PFSK-1 (cell line): ENCODE measurements around the gene C18orf63.

ENCODE experiments used
- FOXP2 ChIP-seq: optimal IDR thresholded peaks from 2 replicates; pipeline ENCODE3; 2011; ENCODE audit warnings: borderline replicate concordance, control low read depth, inconsistent platforms; ENCODE audit not compliant: insufficient read depth; ENCODE audit errors: extremely low read length, extremely low read depth
- POLR2AphosphoS5 ChIP-seq: IDR thresholded peaks from 2 replicates; pipeline ENCODE4 v1.6.1; 2012; ENCODE audit warnings: low read depth, mild to moderate bottlenecking, control low read depth, low read length, moderate library complexity
- SIN3A ChIP-seq: IDR thresholded peaks from 2 replicates; pipeline ENCODE4 v1.6.1; 2012; ENCODE audit warnings: mild to moderate bottlenecking, low read length, moderate library complexity, borderline replicate concordance; ENCODE audit not compliant: insufficient read depth
- TAF1 ChIP-seq: IDR thresholded peaks from 2 replicates; pipeline ENCODE4 v1.6.1; 2012; ENCODE audit warnings: low read length, control low read depth, borderline replicate concordance; ENCODE audit not compliant: insufficient read depth
- TF ChIP-seq, protein P1 (sequence below), 2 experiments: IDR thresholded peaks; 2 replicates each; pipeline versions ENCODE4 v1.6.1 to v1.8.0; 2011 to 2012; ENCODE audit warnings: low read depth in 2 of 2, low read length in 2 of 2, control low read depth in 1 of 2, inconsistent platforms in 1 of 2, mild to moderate bottlenecking in 1 of 2, moderate library complexity in 1 of 2; ENCODE audit not compliant: insufficient read depth in 1 of 2

C18orf63 gene

DNA sequence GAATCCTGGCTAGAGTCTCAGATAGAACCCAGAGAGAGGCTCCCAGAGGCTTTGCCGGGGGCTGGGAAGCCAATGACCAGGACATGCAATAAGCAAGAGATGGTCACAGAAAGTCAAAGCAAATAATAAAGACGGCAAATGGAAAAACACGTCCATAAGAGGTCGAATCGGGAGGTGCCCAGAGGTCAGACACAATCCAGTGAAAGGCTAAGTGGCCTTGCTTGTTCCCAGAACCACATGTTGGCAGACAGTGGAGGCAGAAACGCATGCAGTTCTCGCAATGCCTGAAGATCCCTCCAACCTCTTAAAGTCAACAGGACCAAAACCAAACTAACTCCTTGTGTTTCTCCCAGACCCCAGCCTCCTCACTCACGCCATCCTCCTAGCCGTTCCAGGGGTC, 26.9 kb upstream of the C18orf63 start:
- TF ChIP-seq FOXP2 = no peak

DNA sequence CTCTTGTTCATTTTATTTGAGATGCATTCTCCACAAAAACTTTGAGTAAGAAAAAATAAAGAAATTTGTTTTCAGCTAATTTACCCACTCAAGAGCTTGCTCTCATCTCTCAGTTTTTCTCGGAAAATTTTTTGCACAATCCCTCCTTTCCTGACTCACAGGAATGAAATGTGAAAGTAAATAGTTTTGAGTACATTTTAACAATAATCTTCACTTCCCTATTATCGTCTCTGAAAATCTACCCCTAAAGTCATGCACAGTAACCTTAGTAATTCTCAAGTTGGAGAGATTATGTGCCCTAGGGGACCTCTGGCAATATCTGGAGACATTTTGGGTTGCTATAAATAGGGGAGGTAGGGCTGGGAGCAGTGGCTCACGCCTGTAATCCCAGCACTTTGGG, 26.5 kb upstream of the C18orf63 start:
- TF ChIP-seq FOXP2 (no peak), TAF1 (no peak), POLR2AphosphoS5 (no peak), SIN3A (no peak)
- TF ChIP-seq, protein P1, sequence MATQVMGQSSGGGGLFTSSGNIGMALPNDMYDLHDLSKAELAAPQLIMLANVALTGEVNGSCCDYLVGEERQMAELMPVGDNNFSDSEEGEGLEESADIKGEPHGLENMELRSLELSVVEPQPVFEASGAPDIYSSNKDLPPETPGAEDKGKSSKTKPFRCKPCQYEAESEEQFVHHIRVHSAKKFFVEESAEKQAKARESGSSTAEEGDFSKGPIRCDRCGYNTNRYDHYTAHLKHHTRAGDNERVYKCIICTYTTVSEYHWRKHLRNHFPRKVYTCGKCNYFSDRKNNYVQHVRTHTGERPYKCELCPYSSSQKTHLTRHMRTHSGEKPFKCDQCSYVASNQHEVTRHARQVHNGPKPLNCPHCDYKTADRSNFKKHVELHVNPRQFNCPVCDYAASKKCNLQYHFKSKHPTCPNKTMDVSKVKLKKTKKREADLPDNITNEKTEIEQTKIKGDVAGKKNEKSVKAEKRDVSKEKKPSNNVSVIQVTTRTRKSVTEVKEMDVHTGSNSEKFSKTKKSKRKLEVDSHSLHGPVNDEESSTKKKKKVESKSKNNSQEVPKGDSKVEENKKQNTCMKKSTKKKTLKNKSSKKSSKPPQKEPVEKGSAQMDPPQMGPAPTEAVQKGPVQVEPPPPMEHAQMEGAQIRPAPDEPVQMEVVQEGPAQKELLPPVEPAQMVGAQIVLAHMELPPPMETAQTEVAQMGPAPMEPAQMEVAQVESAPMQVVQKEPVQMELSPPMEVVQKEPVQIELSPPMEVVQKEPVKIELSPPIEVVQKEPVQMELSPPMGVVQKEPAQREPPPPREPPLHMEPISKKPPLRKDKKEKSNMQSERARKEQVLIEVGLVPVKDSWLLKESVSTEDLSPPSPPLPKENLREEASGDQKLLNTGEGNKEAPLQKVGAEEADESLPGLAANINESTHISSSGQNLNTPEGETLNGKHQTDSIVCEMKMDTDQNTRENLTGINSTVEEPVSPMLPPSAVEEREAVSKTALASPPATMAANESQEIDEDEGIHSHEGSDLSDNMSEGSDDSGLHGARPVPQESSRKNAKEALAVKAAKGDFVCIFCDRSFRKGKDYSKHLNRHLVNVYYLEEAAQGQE (IDR thresholded peaks at IDR 0.05; ENCODE audit: insufficient read depth in 1 of 2, low read depth in 2 of 2, low read length in 2 of 2) = no peak

DNA sequence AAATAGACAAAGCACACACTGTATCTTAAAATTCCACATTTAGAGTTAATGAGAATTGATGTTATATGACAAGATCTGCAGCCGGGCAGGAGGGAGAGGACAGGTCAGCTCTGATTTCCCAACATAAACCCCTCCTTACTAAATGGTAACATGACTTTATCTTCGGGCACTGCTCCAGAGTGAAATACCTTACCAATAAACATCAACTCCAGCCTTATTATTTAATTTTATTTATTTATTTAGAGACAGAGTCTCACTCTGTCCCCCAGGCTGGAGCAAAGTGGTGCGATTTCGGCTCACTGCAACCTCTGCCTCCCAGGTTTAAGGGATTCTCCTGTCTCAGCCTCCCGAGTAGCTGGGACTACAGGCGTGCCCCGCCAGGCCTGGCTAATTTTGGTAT, 25.6 kb upstream of the C18orf63 start:
- TF ChIP-seq SIN3A = no peak
- TF ChIP-seq FOXP2 = no peak
- no peak for TF ChIP-seq TAF1
- TF ChIP-seq POLR2AphosphoS5 = no peak
- TF ChIP-seq, protein P1 (IDR thresholded peaks at IDR 0.05; ENCODE audit: insufficient read depth in 1 of 2, low read depth in 2 of 2, low read length in 2 of 2) = no peak

DNA sequence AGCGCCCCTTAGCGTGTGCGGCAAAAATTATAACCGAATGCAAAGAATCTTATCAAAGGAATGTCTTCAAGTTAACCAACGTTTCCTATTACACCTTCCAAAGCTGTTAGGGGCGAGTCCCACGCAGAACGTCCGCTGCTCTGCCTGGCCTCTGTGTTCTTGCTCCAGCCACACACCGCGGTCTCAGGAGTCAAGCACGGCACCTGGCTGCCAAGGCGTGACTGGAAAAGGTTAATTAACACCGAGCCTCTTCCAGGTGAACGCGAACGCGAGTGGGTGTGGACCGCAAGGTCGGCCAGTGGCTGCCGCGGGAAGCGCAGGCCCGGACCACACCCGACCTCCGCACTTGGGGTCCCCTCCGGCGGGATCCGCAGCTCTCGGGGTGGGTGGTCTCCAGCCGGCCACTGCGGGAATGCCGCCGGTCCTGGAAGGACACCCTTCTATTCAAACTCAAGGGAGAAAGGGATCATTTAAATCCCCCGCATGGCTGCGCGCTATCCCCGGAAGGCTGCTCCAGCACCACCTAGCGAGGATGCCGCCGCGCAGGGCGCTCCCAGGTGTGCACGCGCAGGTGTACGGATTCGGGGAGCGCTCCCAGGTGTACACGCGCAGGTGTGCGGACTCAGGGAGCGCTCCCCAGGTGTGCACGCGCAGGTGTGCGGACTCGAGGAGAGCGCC, 24.7 kb upstream of the C18orf63 start:
- TF ChIP-seq FOXP2 (no peak), SIN3A (no peak), TAF1 (no peak), POLR2AphosphoS5 (no peak)
- TF ChIP-seq, protein P1 (IDR thresholded peaks at IDR 0.05; ENCODE audit: insufficient read depth in 1 of 2, low read depth in 2 of 2, low read length in 2 of 2) = no peak

DNA sequence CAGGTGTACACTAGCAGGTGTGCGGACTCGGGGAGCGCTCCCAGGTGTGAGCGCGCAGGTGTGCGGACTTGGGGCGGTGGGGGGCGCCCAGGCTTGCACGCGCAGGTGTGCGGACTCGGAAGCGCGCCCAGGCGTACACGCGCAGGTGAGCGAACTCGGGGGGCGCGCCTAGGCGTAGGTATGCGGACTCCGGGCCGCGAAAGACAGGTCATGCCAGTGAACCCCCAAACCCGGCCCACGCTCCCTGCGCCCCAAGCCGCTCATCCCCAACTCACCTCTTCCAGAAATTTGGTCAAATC, 24.2 kb upstream of the C18orf63 start:
- TF ChIP-seq FOXP2 = no peak
- TF ChIP-seq POLR2AphosphoS5 = no peak
- TF ChIP-seq, protein P1 (IDR thresholded peaks at IDR 0.05; ENCODE audit: insufficient read depth in 1 of 2, low read depth in 2 of 2, low read length in 2 of 2) = no peak
- TF ChIP-seq TAF1 = no peak
- no peak for TF ChIP-seq SIN3A
